ENCODE measurements around the gene SPIRE1.
"Not testable (repeated sequence)": the region's sequence is repeated elsewhere in the genome, so short reads cannot be mapped to it uniquely, and the experiment has no call there.

Gene SPIRE1

DNA sequence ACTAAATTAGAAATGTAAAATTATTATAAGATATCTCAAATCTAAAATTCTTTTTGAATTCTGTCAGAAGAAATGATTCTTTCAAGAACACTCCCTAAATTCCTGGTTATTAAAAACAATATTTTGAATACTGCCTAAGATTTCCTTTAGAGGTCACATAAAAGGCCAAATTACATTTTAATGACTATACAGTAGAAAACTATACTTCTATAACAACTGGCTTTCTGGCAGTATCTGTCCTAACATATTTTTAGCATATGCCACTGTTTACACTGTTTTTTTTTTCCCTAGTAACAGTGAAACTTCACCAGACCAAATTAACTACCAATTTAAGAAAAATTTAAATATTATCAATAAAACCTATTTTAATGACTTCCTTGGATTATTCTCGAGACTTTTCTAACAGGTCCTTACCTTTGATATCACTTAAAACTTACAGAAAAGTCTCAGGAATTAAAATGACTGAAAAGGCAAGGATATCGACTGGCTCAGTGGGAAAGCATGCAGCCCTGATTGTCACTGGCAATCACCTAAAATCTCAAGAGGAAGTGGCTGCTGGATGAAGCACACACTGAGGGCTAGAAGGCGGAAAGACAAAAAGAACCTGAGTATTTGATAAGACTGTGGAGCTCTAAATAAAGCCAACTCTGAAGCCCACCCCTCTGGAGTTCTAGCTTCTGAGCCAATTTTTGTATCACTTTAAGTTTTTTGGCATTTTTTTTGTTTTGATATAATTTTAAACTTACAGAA is 59.6 kb downstream of the SPIRE1 start:
- DNase-seq (ENCODE audit: low spot score): no peak

GRCh38 chr18:12597760-12598159 is 60.1 kb downstream of the SPIRE1 start:
- no peak for DNase-seq (ENCODE audit: low spot score)

DNA sequence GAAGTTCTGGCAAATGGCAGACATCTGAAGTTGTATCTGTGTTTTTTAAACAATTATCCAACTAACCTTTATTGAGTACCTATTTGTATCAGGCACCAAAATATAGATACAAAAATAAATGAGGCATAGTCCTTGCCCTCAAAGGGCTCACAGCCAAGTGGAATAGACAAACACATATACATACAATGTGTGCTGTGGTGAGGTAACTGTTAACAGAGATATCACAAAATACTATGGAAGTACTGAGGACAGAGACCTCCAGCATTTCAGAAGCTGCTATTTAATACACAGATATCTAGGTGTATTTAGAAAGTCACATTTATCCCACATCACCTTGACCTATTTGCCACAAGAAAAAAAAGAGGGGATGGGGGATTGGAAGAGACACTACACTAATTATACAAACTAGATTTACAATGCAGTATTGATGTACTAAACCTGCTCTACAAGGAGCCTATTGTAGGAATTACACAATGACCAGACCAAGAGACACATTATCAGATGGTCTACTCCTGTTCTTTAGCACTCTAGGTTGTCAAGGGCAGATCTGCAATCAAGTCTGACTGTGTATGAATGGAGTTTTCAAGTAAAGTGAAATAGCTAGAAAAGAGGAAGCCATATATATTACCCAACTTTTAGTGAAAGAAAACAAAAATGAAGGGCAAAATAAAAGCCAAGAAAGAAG is 62.2 kb downstream of the SPIRE1 start:
- DNase-seq (ENCODE audit: low spot score): no peak

DNA sequence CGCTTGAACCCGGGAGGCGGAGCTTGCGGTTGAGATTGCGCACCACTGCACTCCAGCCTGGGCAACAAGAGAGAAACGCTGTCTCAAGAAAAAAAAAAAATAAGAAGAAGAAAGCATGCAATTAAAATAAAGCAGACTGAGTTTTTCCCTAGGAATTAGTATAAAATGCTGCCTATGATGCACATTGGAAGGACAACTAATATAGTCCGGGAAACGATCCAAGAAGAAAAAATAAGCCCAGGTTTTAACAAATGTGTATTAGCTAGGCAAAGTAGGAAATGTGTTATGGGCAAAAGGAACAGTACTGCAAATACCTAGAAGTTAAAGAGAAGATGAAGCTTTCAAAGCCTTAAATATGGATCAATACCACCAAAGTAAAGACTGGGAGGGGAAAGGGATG is 64.0 kb downstream of the SPIRE1 start:
- DNase-seq (ENCODE audit: low spot score): no peak

DNA sequence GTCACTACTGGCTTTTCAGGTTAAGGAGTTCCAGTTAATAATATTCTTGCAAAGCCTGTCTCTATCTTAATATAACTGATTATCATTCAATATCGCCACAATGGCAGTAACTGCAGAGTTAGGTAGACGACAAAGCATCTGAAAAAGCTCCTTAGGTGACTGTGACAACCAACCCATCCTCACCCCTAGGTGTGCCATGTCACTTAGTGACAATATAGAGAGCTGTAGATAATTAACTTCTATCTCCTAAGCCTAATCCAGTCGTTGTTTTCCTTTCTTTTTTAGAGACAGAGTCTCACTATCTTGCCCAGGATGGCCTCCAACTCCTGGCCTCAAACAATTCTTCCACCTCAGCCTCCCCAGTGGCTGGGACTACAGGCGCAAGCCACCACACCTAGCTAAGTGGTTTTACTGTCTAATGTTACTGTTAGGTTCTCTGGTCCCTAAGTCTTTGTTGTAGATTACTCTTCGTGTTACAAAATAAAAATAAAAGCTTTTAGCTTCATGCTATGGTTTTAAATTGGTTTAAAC is 65.2 kb downstream of the SPIRE1 start:
- no peak for DNase-seq (ENCODE audit: low spot score)

GRCh38 chr18:12589448-12589847 is 68.5 kb downstream of the SPIRE1 start:
- DNase-seq (ENCODE audit: low spot score): no peak

DNA sequence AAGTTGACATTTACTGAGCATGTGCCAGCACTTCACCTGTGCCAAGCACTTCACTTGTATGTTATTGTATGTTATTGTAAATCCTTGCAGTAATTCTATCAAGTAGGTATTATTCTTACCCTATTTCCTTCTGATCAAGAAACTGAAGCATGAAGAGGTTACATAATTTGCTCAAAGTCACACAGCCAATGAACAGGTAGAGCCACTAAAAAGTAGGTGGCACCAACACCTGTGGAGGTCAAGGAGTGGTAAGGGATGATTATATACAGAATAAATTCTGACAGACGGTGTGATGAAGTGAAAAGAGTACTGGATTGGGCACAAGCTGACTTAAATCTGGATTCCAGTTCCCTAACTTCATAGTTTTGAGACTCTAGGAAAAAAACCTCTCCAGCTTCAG is 71.0 kb downstream of the SPIRE1 start:
- DNase-seq (ENCODE audit: low spot score): no peak

- DNase-seq (ENCODE audit: low spot score): no peak
These were observed 72.7 kb downstream of the SPIRE1 start for GRCh38 chr18:12585218-12585617.

GRCh38 chr18:12580630-12581342 is 77.1 kb downstream of the SPIRE1 start:
- no peak for DNase-seq (ENCODE audit: low spot score)

GRCh38 chr18:12579775-12580174 is 78.1 kb downstream of the SPIRE1 start:
- DNase-seq (ENCODE audit: low spot score): no peak

DNA sequence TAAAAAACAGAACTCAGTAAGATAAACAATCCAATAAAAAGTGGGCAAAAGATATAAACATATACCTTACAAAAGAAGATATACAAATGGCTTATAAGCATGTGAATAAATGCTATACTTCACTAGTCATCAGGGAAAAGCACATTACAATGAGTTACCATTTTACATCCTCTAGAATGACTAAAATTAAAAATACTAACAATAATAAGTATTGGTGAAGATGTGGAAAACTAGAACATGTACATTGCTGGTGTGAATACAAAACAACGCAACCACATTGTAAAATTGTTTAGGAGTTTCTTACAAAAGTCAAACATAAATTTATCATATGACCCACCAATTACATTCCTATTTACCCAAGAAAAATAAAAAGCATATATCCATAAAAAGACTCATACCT is 80.1 kb downstream of the SPIRE1 start:
- no peak for DNase-seq (ENCODE audit: low spot score)

DNA sequence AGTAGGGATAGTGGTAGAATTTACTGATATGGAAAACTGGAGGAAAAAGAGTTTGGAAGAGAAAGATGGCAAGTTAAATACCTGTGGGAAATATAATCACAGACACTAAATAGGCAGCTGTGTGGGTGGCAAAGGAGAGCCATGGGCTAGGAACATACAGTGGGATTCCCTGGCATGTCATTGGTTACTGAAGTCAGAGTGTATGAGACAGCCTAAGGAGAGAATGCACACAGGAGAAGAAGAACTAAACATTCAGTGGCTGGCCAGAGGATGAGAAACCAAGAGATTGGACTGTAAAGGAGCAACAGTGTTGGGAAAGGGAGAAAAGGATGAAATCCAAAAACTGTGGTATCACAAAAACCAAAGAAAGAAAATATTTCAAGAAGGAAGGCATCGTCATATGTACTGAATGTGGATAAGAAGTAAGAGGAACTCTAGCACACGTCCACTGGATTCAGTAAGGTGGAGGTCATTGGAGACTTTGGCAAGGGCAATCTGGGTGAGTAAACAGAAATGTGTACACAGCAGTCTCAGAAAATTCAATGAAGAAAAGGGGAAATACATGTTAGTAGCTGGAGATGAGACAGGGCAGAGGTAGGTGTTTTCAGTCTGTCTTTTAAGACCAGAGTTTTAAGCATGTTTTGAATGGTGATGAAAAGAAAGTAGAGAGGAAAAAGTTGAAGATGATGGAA is 83.3 kb downstream of the SPIRE1 start:
- no peak for DNase-seq (ENCODE audit: low spot score)

GRCh38 chr18:12571630-12572029 is 86.3 kb downstream of the SPIRE1 start:
- DNase-seq (ENCODE audit: low spot score): no peak

- no peak for DNase-seq (ENCODE audit: low spot score)
These were observed 88.1 kb downstream of the SPIRE1 start for GRCh38 chr18:12569791-12570190.

DNA sequence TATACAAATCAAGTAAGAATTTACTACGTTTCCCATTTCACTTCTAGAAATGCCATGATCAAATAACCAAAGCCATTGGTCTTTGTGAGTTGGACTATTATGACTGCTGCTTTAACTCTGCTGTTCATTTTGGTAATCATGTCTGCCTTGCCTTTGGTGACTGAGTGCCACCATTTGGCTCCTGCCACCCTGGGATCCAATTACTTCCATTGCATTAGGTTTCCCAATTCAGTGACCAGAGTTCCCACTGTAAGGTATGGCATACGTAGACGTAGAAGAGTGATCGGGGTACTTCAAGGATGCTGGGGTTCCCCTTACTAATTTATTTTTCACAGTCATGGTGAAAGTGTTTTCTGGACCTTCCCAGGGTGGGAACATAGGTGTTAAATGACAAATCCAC is 90.1 kb downstream of the SPIRE1 start:
- DNase-seq (ENCODE audit: low spot score): no peak

- no peak for DNase-seq (ENCODE audit: low spot score)
These were observed 93.0 kb downstream of the SPIRE1 start for GRCh38 chr18:12564861-12565260.

GRCh38 chr18:12564378-12564777 is 93.5 kb downstream of the SPIRE1 start:
- DNase-seq (ENCODE audit: low spot score): no peak

GRCh38 chr18:12560600-12560999 is 97.3 kb downstream of the SPIRE1 start:
- DNase-seq (ENCODE audit: low spot score): not testable (repeated sequence)

- no peak for DNase-seq (ENCODE audit: low spot score)
These were observed 98.6 kb downstream of the SPIRE1 start for GRCh38 chr18:12559319-12559718.

DNA sequence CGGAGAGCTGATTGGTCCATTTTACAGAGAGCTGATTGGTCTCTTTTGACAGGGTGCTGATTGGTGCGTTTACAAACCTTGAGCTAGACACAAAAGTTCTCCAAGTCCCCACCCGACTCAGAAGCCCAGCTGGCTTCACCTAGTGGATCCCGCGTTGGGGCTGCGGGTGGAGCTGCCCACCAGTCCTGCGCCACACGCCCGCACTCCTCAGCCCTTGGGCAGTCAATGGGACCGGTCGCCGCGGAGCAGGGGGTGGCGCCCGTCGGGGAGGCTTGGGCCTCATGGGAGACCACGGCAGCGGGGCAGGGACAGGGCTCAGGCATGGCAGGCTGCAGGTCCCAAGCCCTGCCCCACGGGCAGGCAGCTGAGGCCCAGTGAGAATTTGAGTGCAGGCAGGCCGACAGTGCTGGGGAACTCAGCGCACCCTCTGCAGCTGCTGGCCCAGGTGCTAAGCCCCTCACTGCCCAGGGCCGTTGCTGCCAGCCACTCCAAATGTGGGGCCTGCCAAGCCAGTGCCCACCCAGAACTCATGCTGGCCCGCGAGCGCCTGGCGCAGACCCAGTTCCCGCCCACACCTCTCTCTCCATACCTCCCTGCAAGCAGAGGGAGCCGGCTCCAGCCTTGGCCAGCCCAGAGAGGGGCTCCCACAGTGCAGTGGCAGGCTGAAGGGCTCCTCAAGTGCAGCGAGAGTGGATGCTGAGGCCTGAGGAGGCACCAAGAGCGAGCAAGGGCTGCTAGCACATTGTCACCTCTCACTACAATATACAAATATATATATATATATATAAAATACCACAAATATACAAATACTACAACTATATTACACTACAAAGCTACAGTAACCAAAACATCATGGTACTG is 100.7 kb downstream of the SPIRE1 start:
- no peak for DNase-seq (ENCODE audit: low spot score)

DNA sequence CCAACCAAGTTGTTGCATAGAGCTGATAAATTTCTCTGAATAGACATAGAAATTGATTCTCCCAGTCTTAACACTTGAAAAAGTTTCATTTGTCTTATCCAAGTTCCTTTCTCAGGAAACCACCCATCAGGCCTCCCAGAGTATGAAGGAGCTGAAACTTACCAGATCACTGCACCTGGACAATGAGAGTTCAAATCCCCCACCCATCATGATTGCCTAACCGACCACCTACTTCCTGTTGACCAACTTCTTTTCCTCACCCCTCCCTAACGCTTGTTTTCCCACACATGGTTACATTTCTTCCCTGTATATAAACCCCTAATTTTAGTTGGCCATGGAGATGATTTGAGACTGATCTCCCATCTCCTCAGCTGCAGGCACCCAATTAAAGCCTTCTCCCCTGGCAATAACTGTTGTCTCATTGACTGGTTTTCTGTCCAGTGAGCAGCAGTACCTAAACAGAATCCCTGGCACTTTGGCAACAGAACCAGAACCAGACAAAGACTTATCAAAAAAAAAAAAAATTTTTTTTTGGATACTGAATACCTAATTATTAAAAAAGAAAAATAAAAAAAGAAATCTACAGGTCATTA is 103.0 kb downstream of the SPIRE1 start:
- no peak for DNase-seq (ENCODE audit: low spot score)
